LoVo (cell line): ENCODE data around the gene RCSD1.

ENCODE experiments used
- DNase-seq: peaks from one replicate; pipeline ENCODE4 v3.0.0-alpha.2; 2016; ENCODE audit warnings: low spot score

The RCSD1 gene

GRCh38 chr1:167669209-167670124 lies 39.4 kb downstream of the RCSD1 start:
- no peak for DNase-seq

- DNase-seq: no peak
These were observed 40.5 kb downstream of the RCSD1 start for GRCh38 chr1:167670563-167670962.

DNA sequence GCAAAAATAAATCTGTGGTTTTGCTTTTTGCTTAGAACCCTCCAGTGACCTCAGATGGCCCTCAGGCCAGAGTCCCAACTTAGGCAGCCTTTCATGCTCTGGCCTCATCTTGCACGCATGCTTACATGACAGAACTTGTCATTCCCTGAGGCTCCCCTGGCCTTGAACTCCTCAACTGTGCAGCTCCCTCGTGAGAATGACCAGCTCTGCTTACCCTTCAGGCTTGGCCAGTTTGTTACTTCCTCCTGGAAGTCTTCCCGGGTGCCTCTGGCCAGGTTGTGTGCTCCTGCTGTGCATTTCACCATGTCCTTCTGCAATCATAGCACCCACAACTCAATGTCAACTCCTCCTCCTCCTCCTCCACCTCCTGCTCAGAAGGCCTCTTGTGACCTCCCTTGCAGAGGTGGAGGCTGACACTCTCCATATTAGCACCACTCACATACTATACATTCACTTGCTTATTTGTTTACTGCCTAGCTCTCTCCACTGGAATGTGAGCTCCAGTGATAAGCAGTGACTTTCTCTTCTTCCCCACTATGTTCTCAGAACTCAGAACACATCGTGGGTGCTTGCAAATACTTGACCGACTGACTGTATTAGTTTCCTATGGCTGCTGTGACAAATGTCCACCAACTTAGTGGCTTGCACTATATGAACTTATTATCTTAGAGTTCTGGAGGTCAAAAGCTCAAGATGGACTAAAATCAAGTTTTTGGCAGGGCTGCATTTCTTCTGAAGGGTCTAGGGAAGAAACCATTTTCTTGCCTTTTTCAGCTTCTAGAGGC lies 41.9 kb downstream of the RCSD1 start:
- no peak for DNase-seq

DNA sequence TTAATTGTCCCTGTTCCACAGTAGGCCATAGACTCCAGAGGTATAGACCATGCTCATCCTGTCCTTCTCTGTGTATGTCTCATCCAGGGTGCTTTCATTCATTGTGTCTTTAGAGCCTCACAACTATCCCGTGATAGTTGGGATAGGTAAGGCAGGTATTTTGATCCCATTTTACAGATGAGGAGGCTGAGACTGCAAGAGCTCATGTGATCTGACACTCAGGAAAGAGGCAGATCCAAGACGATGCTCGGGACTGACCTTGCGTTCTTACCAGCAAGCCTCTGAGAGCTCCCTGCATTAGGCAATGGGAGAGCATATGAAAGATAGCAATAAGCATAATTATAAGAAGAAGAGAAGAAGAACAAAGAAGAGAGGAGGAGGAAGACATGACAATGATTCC lies 42.8 kb downstream of the RCSD1 start:
- no peak for DNase-seq

- no peak for DNase-seq
These were observed 43.2 kb downstream of the RCSD1 start for GRCh38 chr1:167673265-167673664.

GRCh38 chr1:167674156-167674555 lies 44.1 kb downstream of the RCSD1 start:
- DNase-seq: no peak

DNA sequence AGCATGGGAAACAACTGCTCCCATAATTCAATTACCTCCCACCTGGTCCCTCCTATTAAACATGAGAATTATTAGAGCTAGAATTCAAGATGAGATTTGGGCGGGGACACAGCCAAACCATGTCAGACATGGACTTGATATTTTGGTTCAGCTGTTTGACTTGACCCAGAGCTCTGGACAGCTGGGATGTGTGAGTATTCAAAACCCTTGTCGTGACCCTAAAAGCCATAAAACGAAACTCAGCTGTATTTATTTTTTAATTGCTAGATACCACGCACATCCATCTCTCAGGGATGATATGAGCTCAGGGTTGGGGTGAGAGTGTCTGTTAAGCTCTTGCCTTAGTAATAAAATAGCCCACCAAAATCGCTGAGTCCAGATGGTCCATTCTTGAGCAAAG lies 45.4 kb downstream of the RCSD1 start:
- DNase-seq: no peak

GRCh38 chr1:167676205-167676915 lies 46.3 kb downstream of the RCSD1 start:
- DNase-seq: no peak

DNA sequence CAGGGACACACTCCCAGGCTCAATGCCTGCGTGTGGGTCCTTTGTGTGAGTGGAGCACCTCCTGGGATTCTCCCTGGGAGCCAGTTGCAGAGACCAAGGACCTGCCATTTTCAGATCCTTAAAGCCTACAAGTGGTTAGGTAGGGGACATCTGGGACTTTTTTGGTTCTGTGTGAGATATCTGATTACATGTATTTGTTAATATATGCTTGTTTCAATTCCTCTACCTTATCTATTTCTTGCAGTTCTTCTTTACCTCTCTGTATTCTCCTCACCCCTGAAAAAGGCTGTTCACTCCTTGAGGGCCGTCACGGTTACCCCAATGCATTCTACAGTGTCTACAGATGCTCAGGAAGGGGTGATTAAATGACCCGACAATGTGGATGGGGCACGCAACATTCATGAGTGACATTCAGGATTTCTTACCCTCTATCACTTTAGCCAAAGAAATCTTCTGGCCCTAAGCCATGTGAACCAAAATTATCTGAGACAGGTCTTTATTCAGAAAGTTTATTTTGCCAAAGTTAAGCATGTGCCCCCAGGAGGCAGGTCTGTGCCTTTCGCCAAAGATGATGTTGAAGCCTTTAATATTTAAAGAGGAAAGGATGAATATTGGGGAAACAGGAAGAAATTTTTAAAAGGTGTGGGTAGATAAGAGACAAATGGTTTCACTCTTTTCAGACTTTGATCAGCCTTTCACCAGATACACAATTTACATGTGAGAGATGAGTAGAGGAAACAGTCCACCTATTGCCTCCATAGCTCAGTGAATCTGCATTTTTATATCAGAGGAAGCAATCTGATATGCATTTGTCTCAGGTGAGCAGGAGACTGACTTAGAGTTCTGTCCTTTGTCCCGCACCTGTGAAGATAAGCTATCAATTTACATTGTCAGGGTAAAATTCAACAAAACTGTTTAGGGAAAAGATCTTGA lies 47.1 kb downstream of the RCSD1 start:
- no peak for DNase-seq

DNA sequence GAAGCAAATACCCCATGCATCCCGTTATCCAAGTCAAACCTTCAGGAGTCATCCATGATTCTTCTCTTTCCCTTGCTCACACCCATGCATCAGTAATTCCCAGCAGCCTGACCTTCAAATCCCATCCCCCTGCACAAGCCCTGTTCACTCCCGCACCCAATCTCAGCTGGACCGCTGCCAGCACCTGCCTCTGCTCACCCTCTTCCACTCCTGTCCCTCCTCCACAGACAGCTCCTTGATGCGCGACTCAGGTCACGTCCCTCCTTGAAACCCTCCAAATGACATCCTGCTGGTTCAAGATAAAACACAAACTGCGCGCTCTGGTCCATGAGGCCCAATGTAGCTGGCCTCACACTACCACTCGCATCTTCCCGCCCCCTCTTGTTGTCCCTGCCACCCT lies 48.4 kb downstream of the RCSD1 start:
- no peak for DNase-seq

GRCh38 chr1:167678838-167679237 lies 48.8 kb downstream of the RCSD1 start:
- no peak for DNase-seq

- no peak for DNase-seq
These were observed 49.7 kb downstream of the RCSD1 start for GRCh38 chr1:167679714-167680113.

DNA sequence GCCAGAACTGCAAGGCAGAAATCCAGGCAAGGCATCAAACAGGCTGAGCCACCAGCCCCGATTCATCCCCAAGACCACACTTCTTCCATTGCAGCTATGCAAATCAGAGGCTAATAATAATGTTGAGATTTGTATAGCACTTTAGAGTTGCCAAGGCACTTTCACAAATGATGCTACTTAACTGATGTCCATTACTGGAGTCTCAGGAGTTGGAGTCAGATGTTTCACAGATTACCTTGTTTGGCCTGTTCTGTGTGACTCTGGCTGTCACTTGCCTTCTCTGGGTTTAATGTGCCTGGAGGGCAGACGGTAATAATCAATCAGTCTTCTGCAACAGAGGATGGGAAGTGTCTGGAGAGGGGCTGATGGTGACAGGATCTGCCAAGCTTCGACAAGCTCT lies 51.0 kb downstream of the RCSD1 start:
- no peak for DNase-seq

DNA sequence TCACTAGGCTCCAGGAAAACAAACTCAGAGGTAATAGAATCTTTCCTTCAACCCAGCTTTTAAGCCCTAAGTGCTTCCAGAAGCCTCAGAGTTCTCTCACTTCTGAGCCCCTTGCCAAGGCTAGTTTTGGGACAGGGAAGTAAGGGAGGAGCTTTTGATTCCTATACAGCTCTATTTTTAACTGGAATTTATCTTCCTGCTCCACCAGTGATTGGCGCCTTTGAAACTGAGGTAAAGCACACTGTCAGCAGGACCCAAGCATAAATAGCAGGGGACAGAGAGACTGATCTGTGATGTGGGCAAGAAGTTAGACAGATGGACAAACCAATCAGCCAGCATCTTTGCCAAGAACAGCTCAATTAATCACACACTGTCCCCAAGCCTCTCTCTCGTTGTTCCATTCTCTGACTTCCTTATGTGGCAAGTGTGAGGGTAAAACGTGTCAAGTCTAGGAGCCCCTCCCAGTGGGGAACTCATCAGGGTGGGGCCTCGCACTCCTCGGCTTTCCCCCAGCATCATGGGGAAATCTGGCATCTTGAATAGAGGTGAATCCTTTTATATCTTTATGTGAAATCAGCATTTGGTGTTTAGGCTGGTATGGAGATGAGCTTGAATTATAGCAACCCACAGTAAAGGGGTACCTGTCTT lies 51.5 kb downstream of the RCSD1 start:
- DNase-seq: no peak

DNA sequence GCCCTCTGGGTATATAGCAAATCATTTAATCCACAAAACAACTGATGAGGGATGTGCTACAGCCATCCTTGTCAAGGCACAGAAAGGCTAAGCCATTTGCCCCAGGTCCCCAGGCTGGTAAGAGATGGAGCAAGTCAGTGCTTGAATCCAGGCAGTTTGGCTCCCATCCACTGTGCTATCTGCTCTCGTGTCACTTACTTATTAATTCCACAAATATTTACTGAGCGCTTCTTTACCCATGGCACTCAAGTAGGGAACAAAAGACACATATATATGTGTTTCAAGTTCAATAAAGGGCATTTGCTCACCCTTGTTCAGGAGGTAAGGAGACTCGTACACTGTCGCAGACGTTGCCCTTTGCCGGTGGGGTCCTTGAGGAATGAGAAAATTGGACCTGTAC lies 53.2 kb downstream of the RCSD1 start:
- DNase-seq: no peak

DNA sequence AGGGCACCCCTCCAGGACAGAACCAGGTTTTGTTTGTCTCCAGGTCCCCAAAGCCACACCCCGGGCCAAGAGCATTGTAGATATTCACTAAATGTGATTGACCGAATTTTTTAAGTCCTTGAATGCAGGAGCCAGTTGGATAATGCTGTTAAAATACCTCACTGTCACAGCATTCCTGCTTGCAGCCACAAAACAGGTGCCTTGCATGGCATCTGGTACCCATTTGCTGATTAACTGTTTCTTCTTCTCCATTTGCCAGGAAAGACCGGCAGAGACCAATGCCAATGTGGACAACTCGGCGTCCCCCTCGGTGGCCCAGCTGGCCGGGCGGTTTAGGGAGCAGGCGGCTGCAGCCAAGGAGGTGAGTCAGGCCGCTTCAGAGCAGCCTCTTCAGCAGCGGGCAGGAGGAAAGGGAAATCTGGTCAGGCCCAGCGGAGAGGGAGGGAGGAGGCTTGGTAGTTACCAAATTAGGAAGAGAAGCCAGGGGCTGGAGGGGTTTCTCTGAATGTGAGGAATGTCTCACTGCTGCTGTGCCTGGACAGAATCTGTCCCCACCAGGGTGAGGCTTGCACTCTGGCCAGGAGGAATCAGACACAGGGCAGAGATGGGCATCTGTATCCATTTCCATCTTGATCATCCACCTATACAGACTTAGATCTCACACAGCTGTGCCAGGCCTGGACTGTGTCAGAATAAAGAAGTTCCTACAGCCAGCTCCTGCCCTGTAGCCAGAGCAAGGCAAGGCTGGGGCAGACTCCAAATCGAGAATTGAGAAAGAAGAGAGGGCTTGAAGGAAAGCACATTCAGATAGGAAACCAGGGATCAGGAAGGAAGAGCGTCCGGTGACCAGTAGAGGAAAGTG lies 53.8 kb downstream of the RCSD1 start:
- DNase-seq: no peak

GRCh38 chr1:167685844-167686243 lies 55.8 kb downstream of the RCSD1 start:
- DNase-seq: no peak

DNA sequence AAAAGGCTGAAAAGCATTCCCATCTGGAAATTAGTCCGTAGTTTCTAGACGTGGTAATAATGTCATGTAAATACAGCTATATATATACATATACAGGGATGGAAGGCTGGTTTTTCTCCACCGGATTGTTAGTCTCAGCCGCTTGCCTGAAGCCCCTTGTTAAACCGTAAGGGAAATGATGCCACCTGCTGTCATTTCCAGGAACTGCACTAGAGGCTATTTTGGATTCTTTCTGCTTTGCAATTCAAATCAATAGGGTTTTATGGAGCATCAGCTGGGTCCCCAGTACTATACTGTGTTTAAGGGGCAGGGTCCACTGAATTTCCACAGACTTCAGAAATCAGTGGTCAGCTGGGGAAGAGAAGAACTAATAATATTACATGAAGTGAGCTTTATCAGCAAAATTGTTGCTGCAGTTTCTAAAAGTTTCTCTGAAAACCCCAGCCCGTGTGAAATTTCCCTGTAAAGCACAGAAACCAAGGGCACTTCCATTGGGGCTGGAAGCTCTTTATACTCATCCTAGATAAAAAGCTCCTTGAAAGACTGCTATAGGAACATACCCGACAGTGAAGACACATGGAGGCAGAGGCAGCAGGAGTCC lies 58.0 kb downstream of the RCSD1 start:
- peak; percentile 52 for DNase-seq

DNA sequence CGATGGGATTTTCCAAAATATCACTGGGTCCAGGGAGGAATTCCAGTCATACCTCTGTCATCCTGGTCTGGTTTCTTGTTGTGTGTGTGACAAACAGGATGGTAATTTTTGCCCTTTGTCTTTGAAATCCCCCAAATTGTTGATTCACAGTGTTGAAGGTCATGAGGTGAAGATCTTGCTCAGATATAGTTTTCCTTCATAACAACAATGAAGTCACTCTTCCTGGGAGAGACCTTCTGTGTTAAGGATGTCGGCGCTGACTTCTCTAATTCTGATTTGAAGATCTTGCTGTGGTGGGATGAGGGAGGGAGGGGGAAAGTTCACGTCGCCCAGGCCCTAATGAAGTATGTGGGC lies 59.5 kb downstream of the RCSD1 start:
- no peak for DNase-seq

- DNase-seq: no peak
These were observed 60.0 kb downstream of the RCSD1 start for GRCh38 chr1:167690053-167690452.
